ENCODE measurements around the gene MAJIN. TPM values are rescaled to one million over a fixed set of nuclear protein-coding genes. Genes with fewer than 3 reads are reported as not detected.

The MAJIN gene
- total and polyA plus RNA-seq, 4 donors, result 0.09 to 0.31 TPM; not detected in 2

- Histone ChIP-seq H3K9ac (ENCODE audit: low read depth in 1 of 2, low read length in 2 of 2) (no peak overlapping the region), H3K4me1 (ENCODE audit: control insufficient read depth in 4 of 4, insufficient read depth in 4 of 4, low read length in 3 of 4) (peaks cover 3 to 24% (median 18%) of the 10 kb centered on the region in 4 donors), H3K27me3 (ENCODE audit: control insufficient read depth in 4 of 4, insufficient read depth in 4 of 4, low read length in 3 of 4) (no peaks in the 10 kb centered on the region), H3K27ac (ENCODE audit: low read depth in 1 of 2, low read length in 2 of 2) (peak overlapping the region; percentile 36 to 38), H3K4me3 (ENCODE audit: low read depth in 1 of 3, low read length in 3 of 3) (no peak overlapping the region), H3K36me3 (ENCODE audit: control insufficient read depth in 4 of 4, insufficient read depth in 3 of 4, low read depth in 1 of 4, low read length in 3 of 4) (peaks cover 0 to 2% (median 0%) of the 10 kb centered on the region in 4 donors), H3K9me3 (ENCODE audit: control insufficient read depth in 4 of 4, low read length in 3 of 4) (no peaks in the 10 kb centered on the region)
- 69% methylated on average over 15 of the region's 15 CpGs for WGBS
- TF ChIP-seq GABPA (IDR thresholded peaks at IDR 0.05 in 1 of 2, conservative IDR thresholded peaks at IDR 0.05 in 1 of 2), result peak; percentile 40 to 44
- TF ChIP-seq MAX (IDR thresholded peaks at IDR 0.05), result peak; percentile 21
- no peak for TF ChIP-seq ZBTB33 (IDR thresholded peaks at IDR 0.05)
- TF ChIP-seq HNF4G (IDR thresholded peaks at IDR 0.05), result no peak
- TF ChIP-seq FOXA2 (IDR thresholded peaks at IDR 0.05), result no peak
- no peak for TF ChIP-seq EGR1 (IDR thresholded peaks at IDR 0.05; ENCODE audit: low read depth in 2 of 2)
- no peak for TF ChIP-seq TAF1 (conservative IDR thresholded peaks at IDR 0.05)
- TF ChIP-seq RAD21 (IDR thresholded peaks at IDR 0.05), result peak in 1 of 2 donors; percentile 36
- peak; percentile 74 for TF ChIP-seq SP1 (IDR thresholded peaks at IDR 0.05)
- no peak for TF ChIP-seq HNF4A (conservative IDR thresholded peaks at IDR 0.05)
- TF ChIP-seq REST (IDR thresholded peaks at IDR 0.05), result no peak
- TF ChIP-seq RXRA (IDR thresholded peaks at IDR 0.05), result peak; percentile 72 to 78
- no peak for TF ChIP-seq JUND (IDR thresholded peaks at IDR 0.05)
- no peak for TF ChIP-seq ATF3 (IDR thresholded peaks at IDR 0.05)
- no peak for TF ChIP-seq YY1 (IDR thresholded peaks at IDR 0.05)
- no peak for TF ChIP-seq CTCF (IDR thresholded peaks at IDR 0.05; ENCODE audit: low read depth, low read length, missing input control)
- TF ChIP-seq NR2F2 (IDR thresholded peaks at IDR 0.05), result peak; percentile 86
- no peak for TF ChIP-seq FOXA1 (IDR thresholded peaks at IDR 0.05)
- no peak for DNase-seq (ENCODE audit: low spot score)
Observed at GRCh38 chr11:64990222-64990923, 18.5 kb upstream of the MAJIN start.

Data from liver (tissue), 9 donors.